Transverse colon (tissue), 3 donors: ENCODE results near the gene FAM131A.

Source experiments
- CTCF ChIP-seq, 5 experiments: fragments of 200-600 bp in 3 of 5; fragments of 450-650 bp in 2 of 5; sonication (generic) in 3 of 5; IDR thresholded peaks; 1 replicate in 2 of 5; 2 replicates in 3 of 5; pipeline ENCODE4 v1.5.1; 2016 to 2017; ENCODE audit warnings: antibody characterized with exemption in 5 of 5, inconsistent platforms in 3 of 5, mild to moderate bottlenecking in 2 of 5, moderate library complexity in 1 of 5
- EP300 ChIP-seq: sonication (generic); formaldehyde crosslinking; IDR thresholded peaks from one replicate; pipeline ENCODE4 v1.6.1; 2017; ENCODE audit warnings: antibody characterized with exemption, low read depth
- POLR2A ChIP-seq: fragments of 450-650 bp; IDR thresholded peaks from one replicate; pipeline ENCODE4 v1.6.1; 2016; ENCODE audit warnings: antibody characterized with exemption, mild to moderate bottlenecking, moderate library complexity

GRCh38 chr3:184375747-184376461, 38.5 kb downstream of the FAM131A start:
- no peak for TF ChIP-seq CTCF (IDR thresholded peaks at IDR 0.05)
- TF ChIP-seq POLR2A: no peak
- no peak for TF ChIP-seq EP300
